ENCODE results near the gene DUSP16.

- no peak for TF ChIP-seq CTCF (IDR thresholded peaks at IDR 0.05; ENCODE audit: insufficient read depth, low read length)
- no peak for TF ChIP-seq REST (IDR thresholded peaks at IDR 0.05; ENCODE audit: insufficient replicate concordance, low read depth)
- no peak for TF ChIP-seq POLR2AphosphoS5 (IDR thresholded peaks at IDR 0.05; ENCODE audit: low read depth)
- TF ChIP-seq GABPA (IDR thresholded peaks at IDR 0.05; ENCODE audit: low read depth), result no peak
These were observed 24.4 kb upstream of the DUSP16 start for GRCh38 chr12:12586879-12587675.
